Stimulated activated CD4-positive, alpha-beta T cell treated with anti-CD3 and anti-CD28 coated beads, TNF-alpha, amount 100 ng/mL, for 48 hours (primary cell): ENCODE measurements around the gene KCNK17.
A peak's percentile ranks its signal among the peaks of the same experiment; 100 is the strongest.

ENCODE experiments used
- DNase-seq, 3 donors: peaks; one replicate each; pipeline ENCODE4 v3.0.0-alpha.2; 2020; ENCODE audit warnings: low read depth in 3 of 3

The KCNK17 gene

GRCh38 chr6:39268721-39269120 is 45.5 kb downstream of the KCNK17 start:
- DNase-seq, result no peak

DNA sequence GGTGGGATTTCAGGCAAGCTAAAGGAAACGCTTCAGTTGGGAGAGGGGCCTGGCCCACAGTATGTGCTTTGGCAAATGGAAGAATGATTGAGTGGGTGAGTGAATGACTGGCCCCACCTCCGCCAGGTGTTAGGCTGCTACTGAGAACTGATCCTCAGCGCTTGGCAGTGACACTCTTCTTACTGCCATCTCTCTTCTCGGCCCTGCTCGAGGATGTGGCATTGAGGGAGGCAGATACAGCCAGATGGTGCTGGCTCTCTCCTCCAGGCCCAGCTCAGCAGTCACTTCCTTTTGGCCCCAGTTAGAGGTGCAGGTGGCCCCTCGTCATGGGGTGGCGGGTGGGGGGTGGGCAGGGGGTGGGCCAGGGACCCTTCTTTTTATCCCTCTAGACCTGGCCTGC is 46.0 kb downstream of the KCNK17 start:
- DNase-seq, result no peak

DNA sequence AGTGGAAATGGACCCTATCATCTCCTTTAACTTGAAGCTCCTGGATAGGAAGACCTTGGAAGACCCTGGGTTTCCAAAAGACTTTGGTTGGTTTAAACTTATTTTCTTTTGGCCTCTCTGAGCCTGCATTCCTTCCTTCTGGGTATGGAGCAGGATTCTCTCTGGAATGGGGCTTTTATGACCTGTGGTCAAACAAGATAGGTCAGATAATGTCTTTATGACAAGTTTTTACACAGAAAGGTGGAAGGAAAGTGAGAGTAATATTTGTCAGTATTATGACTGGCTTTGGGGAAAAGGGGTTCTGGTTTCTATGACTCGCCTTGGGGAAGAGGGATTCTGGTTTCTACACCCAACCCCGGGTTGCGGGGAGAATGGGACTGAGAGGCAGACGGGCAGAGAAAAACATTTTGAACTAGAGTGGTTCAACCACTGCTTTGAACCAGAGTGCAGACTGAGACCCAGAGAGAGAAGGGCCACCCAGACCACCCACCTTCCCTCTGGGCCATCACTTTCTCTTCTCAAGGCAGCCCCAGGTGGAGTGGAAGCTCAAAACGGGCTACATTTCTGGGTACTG is 47.4 kb downstream of the KCNK17 start:
- no peak for DNase-seq

DNA sequence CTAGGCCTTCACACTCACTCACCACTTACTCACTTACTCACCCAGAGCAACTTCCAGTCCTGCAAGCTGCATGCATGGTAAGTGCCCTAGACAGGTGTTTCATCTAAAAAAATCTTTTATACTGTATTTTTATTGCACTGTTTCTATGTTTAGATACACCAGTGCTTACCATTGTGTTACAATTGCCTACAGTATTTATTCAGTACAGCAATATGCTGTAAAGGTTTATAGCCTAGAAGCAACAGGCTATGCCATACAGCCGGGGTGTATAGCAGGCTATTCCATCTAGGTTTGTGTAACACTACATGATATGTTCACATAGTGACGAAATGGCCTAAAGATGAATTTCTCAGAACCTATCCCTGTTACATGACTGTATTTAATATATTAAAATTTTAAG is 47.8 kb downstream of the KCNK17 start:
- no peak for DNase-seq

DNA sequence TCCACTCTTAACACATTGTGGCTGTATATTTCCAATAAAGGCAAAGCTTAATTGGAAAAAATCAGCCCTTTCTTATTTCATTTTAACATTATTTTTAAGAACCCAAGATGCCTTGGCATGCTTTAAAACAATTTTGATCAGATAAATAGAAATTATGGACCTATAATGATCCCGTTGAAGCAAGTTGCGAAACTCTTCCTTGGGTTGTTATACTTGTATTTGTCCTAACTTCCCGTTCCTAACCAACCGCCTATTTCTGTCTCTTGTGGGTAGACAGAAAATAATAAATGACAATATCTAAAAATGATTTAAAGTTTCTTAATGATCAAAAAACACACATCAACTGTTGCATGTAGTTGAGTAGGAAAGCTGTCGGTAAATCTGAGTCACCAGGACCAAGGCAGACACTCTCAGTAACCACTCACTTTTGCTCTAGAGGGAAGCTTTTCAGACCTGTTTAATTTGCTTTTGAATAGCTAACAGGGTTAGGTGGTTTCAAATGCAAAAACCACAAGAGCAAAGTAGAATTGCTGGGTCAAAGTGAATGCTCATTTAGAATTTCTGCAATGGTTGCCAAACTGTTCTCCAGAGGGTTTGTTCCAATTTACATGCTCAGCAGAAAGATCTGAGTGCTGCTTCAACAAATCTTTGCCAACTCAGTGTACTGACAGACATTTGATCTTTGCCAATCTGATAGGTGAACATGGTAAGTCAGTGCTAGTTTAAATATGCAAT is 50.7 kb downstream of the KCNK17 start:
- peak in 1 of 3 donors; percentile 2 for DNase-seq

GRCh38 chr6:39261751-39262150 is 52.5 kb downstream of the KCNK17 start:
- no peak for DNase-seq

GRCh38 chr6:39260953-39261352 is 53.3 kb downstream of the KCNK17 start:
- no peak for DNase-seq

DNA sequence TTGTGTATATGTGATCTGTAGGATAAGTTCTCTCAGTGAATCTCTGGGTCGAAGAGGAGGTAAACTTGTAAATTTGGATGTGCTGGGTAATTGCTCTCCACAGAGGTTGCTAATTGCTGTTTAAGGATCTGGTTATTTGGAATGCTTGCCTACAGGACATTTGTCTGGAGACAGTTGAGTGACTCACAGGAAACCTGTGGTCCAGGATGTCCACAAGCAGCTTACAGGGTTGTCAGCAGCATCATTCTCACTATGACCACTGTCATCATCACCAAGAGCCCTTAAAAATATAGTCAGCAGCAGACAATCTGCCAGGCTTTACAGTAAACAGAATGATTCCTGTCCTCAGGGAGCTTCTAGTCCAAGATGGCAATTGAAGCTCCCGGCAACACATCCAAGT is 53.8 kb downstream of the KCNK17 start:
- DNase-seq, result no peak

- no peak for DNase-seq
Measured at GRCh38 chr6:39256294-39256940, 57.8 kb downstream of the KCNK17 start.

DNA sequence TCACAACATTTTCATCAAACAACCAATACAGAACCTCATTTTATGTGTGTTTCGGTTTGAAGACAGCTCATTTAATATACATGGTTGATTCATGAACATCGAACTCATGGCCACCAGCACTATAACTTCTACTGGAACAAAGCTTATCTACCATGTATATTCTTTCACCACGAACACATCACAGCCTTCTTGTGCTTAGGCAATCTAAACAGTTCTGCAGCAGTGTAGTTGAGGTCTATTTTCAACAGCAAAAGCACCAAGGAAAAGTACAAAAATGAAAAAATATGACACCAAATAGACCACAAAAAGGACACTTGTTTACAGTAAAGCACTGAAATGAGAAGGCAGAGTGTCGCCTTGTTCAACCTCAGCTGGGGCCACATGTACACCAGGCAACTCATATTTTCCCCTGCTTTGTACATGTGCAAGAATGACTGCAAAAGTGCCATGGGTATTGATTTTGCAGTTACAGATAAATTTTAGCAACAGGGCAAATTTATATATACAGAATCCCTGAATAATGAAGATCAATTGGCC is 59.2 kb downstream of the KCNK17 start:
- no peak for DNase-seq

DNA sequence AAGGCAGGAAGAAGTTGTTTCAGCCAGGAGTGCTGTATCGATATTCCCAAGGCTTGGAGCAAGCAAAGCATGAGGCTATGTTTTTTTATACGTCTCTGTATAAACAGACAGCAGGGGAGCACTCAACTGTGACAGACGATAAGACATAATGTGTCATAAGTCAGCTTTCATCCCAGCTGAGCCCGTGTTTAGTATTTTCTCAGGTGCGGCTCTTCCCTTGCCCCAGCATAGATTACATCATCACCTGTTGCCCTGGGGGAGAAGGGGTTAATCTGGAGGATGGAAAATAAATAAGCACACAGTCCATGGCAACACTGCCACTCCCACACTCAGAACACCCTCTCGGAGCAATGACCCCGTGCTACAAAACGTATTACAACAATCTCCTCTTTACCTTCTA is 62.8 kb downstream of the KCNK17 start:
- DNase-seq, result no peak

- no peak for DNase-seq
Measured at GRCh38 chr6:39250507-39250906, 63.7 kb downstream of the KCNK17 start.

- no peak for DNase-seq
Measured at GRCh38 chr6:39249278-39249677, 64.9 kb downstream of the KCNK17 start.
